ENCODE data around the gene TBL3. TPM values are rescaled to one million over a fixed set of nuclear protein-coding genes. Genes with fewer than 3 reads are reported as not detected.
"Not testable (repeated sequence)": the region's sequence is repeated elsewhere in the genome, so short reads cannot be mapped to it uniquely, and the experiment has no call there.

The TBL3 gene
- total RNA-seq, 1 experiment from 2014 or later: 76.8 TPM

DNA sequence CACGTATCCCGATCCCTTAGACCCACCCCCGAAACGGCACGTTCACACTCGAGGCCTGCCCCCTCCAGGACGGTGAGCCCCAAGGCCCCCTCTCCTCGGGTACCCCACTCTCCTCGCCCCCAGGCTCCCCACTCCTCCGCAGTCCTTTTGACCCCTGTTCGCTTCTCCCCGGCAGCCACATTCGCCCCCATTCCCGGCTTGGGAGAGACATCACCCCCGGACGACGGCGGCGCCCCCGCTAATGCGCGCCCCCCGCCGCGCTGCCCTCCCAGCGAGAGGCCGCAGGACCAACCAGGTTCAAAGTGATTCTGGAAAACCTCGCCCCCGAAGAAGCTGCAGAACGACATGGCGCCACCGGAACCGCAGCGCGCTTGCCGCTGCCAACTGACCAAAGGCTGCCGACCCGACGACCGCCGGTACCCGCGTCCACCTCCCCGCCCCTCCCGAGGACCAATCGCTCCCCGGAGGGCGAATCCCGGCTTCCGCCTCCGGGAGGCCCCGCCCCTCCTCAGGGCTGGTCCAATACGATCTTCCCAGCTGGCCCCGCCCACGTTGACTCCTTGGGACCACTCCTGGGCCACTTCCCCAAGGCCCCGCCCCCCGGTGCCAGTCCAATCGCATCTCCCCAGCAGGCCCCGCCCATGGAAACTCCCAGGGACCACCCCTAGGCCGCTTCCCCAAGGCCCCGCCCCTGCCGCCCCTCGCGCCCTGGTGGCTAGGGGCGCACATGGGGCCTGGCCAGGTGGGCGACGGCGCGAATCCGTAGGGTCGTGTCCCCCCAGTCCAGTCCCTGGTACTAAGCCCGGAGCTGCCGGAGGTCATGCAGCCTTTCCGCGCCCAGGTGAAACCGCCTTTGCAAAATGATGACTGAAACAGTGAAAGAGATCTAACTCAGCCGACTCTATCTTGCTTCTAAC, 28.8 kb upstream of the TBL3 start, which contains the start of gene MSRB1:
Gene MSRB1 (minus strand): TSS at position 390 of the 917 bp plus-strand sequence. CDS start 43 bp downstream, at position 347.
- peak; percentile 99 for DNase-seq (ENCODE audit: low read depth)

DNA sequence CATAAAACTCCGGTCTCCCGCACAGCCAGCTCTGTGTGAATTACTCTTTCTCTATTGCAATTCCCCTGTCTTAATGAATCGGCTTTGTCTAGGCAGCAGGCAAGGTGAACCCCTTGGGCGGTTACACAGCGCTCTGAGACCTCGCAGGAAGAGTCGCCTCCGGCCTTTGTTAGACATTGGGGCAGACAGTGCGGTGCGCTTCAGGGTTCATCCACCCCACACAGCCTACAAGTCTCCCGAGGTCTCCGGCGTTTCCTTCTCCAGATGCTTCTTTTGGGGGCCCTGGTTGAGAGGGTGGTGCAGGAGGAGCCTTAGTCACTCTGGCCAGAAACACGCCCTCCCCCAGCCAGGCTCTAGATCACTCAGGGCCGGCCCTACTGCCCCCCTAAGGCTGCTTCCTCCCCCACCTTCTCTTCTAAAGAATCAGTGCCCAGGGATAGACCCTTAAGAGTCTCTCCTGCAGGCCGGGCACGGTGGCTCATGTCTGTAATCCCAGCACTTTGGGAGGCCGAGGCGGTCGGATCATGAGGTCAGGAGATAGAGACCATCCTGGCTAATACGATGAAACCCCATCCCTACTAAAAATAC, 27.1 kb upstream of the TBL3 start:
- no peak for DNase-seq (ENCODE audit: low read depth)

DNA sequence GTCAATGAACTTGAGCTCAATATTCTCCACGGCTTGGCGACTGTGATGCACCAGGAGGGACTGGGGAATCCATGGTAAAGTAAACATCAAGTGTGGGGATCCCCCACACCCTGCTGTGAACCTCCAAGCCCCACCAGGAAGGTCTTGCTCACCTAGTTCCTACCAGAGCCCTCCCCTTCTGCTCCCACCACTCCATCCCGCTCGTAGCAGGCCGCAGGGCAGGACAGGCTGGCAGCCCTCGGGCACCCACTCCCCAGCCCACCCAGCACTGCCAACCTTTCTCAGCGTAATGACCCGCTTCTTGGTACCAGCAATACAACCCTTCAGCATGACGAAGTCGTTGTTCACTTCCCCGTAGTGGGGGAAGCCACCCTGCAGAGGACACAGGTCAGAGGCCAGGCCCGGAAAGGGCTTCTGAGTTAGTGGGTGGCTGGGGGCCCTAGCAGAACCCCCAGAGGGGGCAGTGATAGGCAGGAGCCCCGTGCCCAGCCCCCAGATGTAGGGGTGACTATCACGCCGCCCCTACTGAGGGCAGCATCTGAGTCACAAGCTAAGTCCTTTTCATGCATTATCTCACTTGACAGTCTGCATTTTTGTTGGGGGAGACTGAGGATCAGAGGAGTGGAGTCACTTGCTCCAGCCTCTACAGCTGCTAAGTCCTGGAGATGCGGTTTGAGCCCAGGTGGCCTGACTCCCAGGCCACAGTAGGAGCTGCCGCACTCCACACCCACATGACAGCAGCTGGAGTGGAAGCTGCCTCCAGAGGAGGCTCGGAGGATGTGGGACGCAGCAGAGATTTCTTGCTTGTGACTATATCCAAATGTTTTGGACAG, 26.1 kb upstream of the TBL3 start:
- DNase-seq (ENCODE audit: low read depth): no peak

DNA sequence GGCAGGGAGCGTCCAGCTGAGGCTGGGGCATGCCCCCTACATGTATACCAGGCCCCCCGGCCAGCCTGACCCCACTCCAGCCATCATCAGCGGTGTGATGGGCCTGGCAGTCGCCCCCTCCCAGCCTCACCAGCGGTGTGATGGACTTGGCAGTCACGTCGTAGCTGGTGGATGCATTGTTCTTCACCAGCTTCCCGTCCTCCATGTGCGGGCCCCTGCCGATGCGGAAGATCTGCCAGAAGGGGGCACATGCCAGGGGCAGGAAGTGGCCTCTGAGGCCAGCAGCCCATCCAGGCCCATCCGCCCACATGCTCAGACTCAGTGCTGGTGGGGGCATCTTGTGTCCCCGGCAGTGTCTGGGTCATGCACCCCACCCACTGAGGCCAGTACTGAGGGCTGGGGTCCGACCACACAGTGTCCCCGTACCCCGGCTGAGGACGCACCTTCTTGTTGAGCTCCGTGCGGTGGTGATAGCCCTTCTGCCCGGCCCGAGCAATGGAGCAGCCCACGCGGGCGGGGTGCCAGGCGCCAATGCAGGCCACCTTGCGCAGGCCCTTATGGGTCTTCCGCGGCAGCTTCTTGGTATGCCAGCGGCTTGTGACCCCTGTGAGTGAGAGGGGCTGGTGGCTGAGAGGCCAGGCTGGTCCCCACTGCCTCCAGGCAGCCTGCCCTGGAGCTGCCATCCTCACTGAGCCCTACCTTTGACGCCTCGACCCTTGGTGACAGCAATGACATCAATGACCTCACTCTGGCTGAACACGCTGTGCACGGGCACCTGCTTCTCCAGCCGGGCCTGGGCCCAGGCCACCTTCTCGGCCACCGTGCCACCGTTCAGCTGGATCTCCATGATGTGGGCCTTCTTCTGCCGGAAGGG, 25.1 kb upstream of the TBL3 start:
- no peak for DNase-seq (ENCODE audit: low read depth)

DNA sequence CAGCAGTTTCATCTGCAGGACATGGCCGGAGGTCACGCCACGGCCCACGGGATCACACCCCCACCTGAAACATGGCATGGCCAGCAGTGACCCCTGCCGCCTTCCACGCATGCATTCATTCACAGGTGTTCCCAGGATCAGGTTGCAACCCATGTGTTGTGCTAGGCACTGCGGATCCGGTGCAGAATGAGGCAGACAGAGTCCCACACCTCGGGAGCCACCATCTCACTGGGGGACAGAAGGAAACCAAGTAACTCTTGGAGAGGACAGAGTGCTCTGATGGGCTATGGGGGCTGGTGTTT, 24.5 kb upstream of the TBL3 start:
- DNase-seq (ENCODE audit: low read depth): no peak

DNA sequence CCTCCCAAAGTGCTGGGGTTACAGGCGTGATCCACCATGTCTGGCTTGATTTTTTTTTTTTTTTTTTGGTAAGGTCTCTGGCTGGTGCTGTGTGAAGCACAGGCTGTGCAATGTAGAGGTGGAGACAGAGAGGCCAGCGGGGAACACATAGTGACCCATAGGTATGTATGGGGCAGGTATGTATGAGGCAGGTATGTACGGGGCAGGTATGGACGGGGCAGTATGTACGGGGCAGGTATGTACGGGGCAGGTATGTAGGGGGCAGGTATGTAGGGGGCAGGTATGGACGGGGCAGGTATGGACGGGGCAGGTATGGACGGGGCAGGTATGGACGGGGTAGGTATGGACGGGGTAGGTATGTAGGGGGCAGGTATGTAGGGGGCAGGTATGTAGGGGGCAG, 22.3 kb upstream of the TBL3 start:
- DNase-seq (ENCODE audit: low read depth): no peak

DNA sequence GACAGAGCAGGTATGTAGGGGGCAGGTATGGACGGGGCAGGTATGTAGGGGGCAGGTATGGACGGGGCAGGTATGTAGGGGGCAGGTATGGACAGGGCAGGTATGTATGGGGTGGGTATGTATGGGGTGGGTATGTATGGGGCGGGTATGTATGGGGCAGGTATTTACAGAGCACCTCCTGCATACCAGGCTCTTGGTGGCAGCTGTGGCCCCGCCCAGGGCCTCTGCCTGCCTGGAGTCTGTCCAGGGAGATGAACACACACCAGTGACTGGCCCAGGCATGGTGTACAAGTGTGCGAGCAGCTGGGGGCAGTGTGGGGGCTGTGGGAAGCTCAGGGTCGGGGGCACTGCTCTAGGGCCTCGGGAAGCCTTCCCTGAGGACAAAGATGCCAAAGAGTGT, 21.8 kb upstream of the TBL3 start:
- DNase-seq (ENCODE audit: low read depth): no peak

DNA sequence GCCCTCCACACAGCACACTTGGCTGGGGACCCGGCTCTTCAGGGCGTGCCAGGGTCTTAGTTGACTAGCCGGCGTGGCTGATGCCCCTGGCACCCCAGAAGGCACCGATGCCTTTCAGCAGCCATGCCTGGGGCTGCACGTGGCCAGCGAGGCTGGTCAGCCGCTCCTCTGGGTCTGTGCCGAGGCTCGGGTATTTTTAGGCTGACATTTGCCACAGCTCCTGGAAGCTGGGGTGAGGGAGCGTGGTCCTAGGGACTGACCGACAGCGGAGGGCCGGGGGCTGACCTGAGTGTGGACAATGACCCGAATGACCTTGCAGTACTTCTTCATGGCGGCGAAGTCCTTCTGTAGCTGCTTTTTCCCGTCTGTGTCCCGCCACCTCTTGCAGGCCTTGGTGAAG, 21.3 kb upstream of the TBL3 start:
- no peak for DNase-seq (ENCODE audit: low read depth)

DNA sequence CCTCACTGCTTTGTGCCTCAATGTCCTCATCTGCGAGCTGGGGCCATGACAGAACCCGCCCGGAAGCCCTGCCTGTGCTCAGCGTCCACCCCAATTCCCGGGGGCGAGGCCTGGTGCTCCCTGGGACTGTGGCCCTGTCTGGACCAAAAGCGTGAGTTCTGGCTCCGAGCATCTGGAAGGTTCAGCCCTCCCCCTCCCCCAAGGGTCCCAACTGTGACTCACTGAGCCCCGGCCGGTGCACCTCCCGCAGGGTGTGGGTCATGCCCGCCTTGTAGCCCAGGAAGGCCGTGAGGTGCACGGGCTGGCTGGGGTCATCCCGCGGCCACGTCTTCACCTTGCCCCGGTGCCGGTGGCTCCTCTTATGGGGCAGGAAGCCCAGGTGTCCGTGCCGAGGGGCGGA, 18.1 kb upstream of the TBL3 start:
- DNase-seq (ENCODE audit: low read depth): no peak

DNA sequence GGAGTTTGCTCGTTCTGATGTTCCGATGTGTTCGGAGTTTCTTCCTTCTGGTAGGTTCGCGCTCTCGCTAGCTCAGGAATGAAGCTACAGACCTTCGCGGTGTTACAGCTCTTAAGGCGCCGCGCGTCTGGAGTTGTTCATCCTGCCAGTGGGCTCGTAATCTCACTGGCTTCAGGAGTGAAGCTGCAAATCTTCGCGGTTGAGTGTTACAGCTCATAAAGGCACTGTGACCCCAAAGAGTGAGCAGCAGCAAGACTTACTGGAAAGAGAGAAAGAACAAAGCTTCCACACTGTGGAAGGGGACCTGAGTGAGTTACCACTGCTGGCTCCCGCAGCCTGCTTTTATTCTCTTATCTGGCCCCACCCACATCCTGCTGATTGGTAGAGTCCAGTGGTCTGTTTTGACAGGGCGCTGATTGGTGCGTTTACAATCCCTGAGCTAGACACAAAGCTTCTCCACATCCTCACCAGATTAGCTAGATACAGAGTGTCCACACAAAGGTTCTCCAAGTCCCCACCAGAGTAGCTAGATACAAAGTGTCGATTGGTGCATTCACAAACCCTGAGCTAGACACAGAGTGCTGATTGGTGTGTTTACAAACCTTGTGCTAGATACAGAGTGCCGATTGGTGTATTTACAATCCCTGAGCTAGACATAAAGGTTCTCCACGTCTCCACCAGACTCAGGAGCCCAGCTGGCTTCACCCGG, 14.3 kb upstream of the TBL3 start:
- not testable (repeated sequence) for DNase-seq (ENCODE audit: low read depth)

DNA sequence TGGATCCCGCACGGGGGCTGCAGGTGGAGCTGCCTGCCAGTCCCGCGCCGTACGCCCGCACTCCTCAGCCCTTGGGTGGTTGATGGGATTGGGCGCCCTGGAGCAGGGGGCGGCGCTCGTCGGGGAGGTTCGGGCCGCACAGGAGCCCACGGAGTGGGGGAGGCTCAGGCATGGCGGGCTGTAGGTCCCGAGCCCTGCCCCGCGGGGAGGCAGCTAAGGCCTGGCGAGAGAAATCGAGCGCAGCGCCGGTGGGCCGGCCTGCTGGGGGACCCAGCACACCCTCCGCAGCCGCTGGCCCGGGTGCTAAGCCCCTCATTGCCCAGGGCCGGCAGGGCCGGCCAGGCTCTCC, 13.7 kb upstream of the TBL3 start:
- not testable (repeated sequence) for DNase-seq (ENCODE audit: low read depth)

DNA sequence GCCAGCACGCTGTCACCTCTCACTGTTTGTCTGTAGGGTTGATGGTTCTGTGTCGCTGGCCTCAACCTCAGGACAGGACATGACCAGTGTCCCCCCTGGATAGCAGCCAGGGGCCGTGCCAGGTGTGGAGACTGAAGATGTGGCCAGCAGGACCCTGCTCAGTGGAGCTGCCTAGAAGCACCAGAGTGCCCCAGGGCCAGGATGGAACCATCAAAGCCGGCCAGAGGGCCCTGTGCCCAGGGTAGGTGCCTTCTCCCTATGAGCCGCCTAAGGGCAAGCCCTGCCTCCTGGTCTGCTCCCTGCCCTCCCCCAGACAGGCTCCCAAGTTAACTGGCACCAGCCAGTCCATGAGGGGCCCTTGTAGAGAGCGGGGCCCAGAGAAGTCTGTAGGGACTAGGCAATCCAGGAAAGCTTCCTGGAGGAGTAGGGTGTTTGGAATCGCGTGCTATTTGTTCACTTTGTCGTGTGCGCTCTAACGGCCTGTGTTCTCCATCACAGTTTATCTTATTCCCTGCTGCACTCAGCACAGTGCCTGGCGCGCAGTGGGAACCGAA, 13.1 kb upstream of the TBL3 start:
- no peak for DNase-seq (ENCODE audit: low read depth)

DNA sequence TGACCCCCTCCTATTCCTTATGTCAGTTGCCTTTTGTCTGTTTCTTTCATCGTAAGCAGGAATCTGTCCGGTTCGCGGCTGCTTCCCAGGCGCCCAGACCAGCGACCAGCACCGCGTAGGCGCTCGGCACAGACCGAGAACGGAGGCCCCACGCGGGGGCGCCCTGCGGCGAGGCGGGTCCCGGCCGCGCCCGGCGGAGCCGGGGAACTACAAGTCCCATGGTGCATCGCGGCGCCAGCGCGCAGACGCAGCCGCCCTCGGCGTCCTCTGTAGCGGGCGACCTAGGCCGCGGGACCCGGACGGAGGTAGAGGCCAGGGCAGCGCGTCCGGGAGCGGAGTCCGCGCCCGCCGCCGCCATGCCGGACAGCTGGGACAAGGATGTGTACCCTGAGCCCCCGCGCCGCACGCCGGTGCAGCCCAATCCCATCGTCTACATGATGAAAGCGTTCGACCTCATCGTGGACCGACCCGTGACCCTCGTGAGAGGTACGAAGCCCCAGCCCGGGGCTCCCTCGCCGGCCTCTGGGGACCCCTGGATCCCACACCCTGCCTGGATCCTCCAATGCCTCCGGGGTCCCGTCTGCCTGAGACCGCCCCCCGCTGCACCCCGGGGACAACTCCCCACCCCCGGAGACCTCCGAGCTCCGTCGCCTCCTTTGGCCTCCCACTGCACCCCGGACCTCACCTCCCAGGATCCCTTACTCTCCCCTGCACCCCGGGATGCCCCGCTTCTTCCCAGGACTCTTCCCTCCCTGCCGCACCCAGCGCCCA, 12.4 kb upstream of the TBL3 start, which contains the start of gene NDUFB10:
Gene NDUFB10 (plus strand): TSS at position 270 of the 771 bp plus-strand sequence. CDS start 87 bp downstream, at position 357.
- DNase-seq (ENCODE audit: low read depth): peak; percentile 83

DNA sequence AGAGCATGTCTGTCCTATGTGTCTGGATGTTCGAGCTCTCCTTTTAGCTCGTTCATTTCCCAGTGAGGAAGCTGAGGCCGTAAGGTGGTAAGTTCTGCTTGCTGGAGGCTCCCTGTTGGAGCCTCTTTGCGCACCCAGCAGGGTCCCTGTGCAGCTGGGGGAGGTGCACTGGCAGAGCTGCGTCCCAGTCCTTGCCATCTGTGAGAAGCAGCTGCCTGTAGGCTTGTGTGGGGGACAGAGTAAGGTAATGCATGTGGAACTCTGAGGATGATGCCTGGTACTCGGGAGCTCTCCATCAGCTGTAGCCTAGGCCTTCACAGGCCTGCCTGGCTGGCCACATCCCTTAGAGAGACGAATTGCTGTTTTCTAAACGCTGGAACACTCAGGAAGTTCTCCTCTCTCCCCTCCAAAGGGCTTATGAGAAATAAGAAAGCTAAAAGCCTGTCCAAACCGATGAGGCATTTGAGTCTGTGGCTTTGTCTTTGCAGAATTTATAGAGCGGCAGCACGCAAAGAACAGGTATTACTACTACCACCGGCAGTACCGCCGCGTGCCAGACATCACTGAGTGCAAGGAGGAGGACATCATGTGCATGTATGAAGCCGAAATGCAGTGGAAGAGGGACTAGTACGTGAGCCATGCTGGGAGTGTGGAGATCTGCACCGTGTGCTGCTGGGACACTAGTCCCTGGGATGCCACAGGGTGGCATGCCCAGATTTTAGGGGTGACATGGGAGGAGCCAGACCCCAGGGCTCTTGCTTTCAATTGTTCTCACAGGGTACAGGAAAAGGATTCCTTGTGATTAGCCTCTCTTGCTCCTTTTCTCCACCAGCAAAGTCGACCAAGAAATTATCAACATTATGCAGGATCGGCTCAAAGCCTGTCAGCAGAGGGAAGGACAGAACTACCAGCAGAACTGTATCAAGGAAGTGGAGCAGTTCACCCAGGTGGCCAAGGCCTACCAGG, 10.9 kb upstream of the TBL3 start:
- peak; percentile 48 for DNase-seq (ENCODE audit: low read depth)

DNA sequence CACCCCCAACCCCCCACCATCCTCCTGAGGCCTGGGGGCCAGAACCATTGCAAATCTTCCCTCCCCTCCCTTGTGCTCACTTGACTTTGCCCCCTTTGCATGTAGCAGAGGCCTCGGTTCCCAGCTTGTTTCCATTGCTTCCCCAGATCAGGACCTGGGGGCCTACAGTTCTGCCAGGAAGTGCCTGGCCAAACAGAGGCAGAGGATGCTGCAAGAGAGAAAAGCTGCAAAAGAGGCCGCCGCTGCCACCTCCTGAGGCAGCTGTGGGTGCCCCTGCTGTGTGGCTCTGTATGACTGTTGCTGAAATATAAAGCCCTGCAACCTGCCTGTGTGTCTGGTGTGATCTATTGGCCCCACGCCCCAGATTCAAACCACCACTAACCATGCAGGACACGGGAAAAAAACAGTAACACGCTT, 10.2 kb upstream of the TBL3 start:
- DNase-seq (ENCODE audit: low read depth): peak; percentile 20

DNA sequence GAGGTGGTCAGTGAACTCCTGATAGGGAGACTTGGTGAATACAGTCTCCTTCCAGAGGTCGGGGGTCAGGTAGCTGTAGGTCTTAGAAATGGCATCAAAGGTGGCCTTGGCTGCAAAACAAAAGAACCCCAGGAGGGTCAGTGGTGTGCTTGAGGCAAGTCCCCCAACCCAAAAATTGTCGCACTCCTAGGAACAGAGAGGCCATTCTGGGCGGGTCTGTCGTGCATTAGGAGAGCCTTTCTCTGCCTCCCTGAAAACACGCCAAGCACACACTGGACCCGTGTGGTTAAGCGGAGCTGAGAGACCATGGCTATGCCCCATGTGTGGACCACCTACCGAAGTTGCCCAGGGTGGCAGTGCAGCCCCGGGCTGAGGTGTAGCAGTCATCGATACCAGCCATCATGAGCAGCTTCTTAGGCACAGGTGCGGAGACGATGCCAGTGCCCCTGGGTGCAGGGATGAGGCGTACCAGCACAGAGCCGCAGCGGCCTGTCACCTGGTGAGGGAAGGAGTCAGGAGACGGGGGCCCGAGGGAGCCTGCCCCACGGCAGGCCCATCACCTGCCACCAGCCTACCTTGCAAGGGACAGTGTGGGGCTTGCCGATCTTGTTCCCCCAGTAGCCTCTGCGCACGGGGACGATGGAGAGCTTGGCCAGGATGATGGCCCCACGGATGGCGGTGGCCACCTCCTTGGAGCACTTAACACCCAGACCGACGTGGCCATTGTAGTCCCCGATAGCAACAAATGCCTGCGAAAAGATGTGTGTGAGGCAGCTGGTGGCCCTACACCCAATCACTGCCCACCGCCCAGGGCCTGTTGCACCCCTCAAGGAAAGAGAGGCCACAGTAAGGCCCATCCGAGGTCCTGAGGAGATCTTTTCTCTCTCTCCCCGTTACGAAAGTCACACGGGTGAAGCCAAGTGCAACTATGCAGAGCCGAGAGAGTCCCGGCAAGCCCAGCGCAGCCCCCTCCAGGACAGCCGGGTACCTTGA, 9.4 kb upstream of the TBL3 start:
- not testable (repeated sequence) for DNase-seq (ENCODE audit: low read depth)

DNA sequence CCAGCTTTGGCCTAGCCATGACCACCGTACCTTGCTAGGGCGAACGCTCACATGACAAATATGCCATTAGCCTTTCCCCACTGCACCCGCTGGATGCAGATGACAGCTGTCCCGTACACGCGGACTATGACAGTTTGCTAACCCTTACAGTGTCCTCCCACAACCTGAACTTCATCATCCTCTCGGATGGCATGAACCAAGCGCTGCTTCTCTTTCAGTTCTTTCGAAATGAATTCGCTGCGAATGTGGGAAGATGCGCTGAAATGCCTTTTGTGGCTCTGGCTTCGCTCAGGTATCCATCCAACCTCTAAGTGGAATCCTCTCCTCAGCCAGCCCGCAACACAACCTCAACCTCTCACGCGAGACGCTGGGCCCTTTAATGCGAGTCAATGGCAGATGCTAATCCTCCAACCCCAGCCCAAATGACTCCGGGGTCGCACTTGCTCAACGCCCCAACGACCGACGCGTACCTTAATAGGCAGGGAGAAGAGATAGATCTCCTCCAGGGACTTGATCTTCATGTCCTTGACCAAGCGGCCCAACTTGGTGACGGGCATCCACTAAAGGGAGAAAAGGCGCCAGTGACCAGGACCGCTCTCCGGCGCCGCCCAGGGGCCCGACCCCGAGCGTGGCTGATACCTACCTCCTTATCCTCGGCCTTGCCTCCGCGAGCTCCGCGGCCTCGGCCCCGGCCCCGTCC, 7.9 kb upstream of the TBL3 start:
- DNase-seq (ENCODE audit: low read depth): peak; percentile 44

Measured in M059J (cell line).